GM12878 (cell line): ENCODE measurements around the gene RDH5. TPM values are rescaled to one million over a fixed set of nuclear protein-coding genes. Genes with fewer than 3 reads are reported as not detected.

Experiments used
- BACH1 ChIP-seq: fragments of 450-650 bp; IDR thresholded peaks from 2 replicates; pipeline ENCODE4 v1.6.1; 2017; ENCODE audit warnings: mild to moderate bottlenecking, borderline replicate concordance
- FOS ChIP-seq: IDR thresholded peaks from 3 replicates; pipeline ENCODE4 v1.6.1; 2011; ENCODE audit warnings: borderline replicate concordance; ENCODE audit not compliant: insufficient read length; ENCODE audit errors: extremely low read depth
- KLF5 ChIP-seq: fragments of 450-650 bp; IDR thresholded peaks from 2 replicates; pipeline ENCODE4 v1.6.1; 2014; ENCODE audit warnings: mild to moderate bottlenecking; ENCODE audit not compliant: partially characterized antibody
- RB1 ChIP-seq: fragments of 450-650 bp; formaldehyde crosslinking; IDR thresholded peaks from 2 replicates; pipeline ENCODE4 v1.6.1; 2017; ENCODE audit warnings: mild to moderate bottlenecking, borderline replicate concordance
- RELA ChIP-seq: fragments of 450-650 bp; IDR thresholded peaks from 2 replicates; pipeline ENCODE4 v1.8.0; 2014; ENCODE audit warnings: borderline replicate concordance; ENCODE audit not compliant: partially characterized antibody
- SPI1 ChIP-seq: IDR thresholded peaks from 2 replicates; pipeline ENCODE4 v1.6.1; 2011; ENCODE audit warnings: low read depth, mild to moderate bottlenecking, low read length, moderate library complexity, borderline replicate concordance; ENCODE audit not compliant: insufficient read depth
- SRF ChIP-seq, 2 experiments: IDR thresholded peaks; 2 replicates each; pipeline ENCODE4 v1.6.1; 2011; ENCODE audit warnings: low read depth in 2 of 2, low read length in 2 of 2, mild to moderate bottlenecking in 1 of 2, moderate library complexity in 1 of 2
- TCF12 ChIP-seq: IDR thresholded peaks from 2 replicates; pipeline ENCODE4 v1.6.1; 2011; ENCODE audit warnings: low read depth, mild to moderate bottlenecking, low read length
- polyA plus RNA-seq, 11 experiments: library from polyadenylated mRNA; depleted of rRNA in 4 of 11; unstranded in 6 of 11; stranded (reverse) in 5 of 11; fragments of >200 nt; fragmentation: Nextera tagmentation in 4 of 11; fragmentation: Illumina TruSeq in 1 of 11; extraction: Ambion mirVana in 4 of 11; extraction: Trizol in 1 of 11; gene quantifications; 1 replicate in 1 of 11; 2 replicates in 10 of 11; pipeline versions ENCODE4 v1.2.1 to v1.2.3, GENCODE V29; 2011 to 2016; ENCODE audit warnings: inconsistent platforms in 2 of 11, missing spikeins in 2 of 11, low read depth in 1 of 11
- total RNA-seq, 4 experiments: library from RNA; depleted of rRNA in 3 of 4; stranded (reverse); fragments of >200 nt in 3 of 4; fragmentation: Illumina TruSeq in 1 of 4; extraction: Trizol in 1 of 4; gene quantifications; 2 replicates each; pipeline versions ENCODE4 v1.2.1 to v1.2.3, GENCODE V29; 2013 to 2021
- TF ChIP-seq, protein P1 (sequence below): fragments of 450-650 bp; IDR thresholded peaks from 2 replicates; pipeline ENCODE4 v1.6.1; 2016; ENCODE audit warnings: mild to moderate bottlenecking
- TF ChIP-seq, protein P2 (sequence below): fragments of 450-650 bp; IDR thresholded peaks from 2 replicates; pipeline ENCODE4 v1.6.1; 2017; ENCODE audit warnings: mild to moderate bottlenecking
- TF ChIP-seq, protein P3 (sequence below): fragments of 450-650 bp; IDR thresholded peaks from 2 replicates; pipeline ENCODE4 v1.6.1; 2017; ENCODE audit warnings: mild to moderate bottlenecking, moderate library complexity

Gene RDH5
- total and polyA plus RNA-seq, 10 of the 15 experiments (the other 5 are each of a cell fraction or from before 2014, with no cell fraction given): 2.6 to 11.6 (median 7.3) TPM

DNA sequence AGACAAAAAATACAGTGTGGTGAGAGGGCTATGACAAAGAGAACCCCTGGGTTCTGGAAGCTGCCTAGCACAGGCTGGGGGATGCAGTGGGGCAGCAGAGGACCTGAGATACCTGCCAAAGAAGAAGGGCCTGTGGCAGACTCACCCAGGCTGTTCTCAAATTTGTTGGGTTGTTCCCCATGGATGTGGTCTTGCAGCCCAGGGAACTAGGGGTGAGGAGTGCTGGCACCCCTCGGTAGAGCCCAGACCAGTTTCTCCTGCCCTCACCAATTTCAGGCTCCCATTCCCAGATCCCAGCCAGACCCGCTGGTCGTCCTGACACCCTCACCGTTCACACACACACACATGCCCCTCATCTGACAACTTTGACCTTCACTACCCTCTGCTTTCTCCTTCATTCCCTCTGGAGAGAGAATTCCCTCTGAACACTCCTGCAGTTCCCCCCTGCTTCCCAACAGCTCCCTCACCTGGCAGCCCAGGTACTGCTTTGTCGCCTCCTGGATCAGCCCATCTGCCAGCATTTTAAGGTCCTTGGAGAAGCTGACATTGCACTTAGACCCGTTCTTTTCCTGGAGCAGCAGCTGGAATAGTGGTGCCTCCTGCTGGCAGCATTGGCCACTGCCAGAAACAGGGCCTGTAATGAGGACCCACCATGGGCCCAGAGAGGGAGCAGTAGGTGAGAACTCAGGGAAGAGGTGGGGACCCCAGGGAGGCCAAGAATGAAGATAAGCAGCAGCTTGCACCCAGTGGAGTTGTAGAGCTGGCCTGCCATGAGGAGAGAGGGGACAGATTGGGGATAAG lies 16.8 kb downstream of the RDH5 start (continued):
- TF ChIP-seq, protein P1, sequence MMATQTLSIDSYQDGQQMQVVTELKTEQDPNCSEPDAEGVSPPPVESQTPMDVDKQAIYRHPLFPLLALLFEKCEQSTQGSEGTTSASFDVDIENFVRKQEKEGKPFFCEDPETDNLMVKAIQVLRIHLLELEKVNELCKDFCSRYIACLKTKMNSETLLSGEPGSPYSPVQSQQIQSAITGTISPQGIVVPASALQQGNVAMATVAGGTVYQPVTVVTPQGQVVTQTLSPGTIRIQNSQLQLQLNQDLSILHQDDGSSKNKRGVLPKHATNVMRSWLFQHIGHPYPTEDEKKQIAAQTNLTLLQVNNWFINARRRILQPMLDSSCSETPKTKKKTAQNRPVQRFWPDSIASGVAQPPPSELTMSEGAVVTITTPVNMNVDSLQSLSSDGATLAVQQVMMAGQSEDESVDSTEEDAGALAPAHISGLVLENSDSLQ: no peak
- TF ChIP-seq, protein P2, sequence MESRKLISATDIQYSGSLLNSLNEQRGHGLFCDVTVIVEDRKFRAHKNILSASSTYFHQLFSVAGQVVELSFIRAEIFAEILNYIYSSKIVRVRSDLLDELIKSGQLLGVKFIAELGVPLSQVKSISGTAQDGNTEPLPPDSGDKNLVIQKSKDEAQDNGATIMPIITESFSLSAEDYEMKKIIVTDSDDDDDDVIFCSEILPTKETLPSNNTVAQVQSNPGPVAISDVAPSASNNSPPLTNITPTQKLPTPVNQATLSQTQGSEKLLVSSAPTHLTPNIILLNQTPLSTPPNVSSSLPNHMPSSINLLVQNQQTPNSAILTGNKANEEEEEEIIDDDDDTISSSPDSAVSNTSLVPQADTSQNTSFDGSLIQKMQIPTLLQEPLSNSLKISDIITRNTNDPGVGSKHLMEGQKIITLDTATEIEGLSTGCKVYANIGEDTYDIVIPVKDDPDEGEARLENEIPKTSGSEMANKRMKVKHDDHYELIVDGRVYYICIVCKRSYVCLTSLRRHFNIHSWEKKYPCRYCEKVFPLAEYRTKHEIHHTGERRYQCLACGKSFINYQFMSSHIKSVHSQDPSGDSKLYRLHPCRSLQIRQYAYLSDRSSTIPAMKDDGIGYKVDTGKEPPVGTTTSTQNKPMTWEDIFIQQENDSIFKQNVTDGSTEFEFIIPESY: no peak
- TF ChIP-seq RELA: peak; percentile 36
- TF ChIP-seq SPI1: no peak
- no peak for TF ChIP-seq KLF5
- 0 out of 4 replicates have a peak, but pooled peaks of 1 of the 2 experiments have one; percentile 14 for TF ChIP-seq SRF (IDR thresholded peaks at IDR 0.05; ENCODE audit: low read depth in 2 of 2, low read length in 2 of 2)
- peak; percentile 51; the same call in 1 of the 2 replicates for TF ChIP-seq TCF12
- TF ChIP-seq, protein P3, sequence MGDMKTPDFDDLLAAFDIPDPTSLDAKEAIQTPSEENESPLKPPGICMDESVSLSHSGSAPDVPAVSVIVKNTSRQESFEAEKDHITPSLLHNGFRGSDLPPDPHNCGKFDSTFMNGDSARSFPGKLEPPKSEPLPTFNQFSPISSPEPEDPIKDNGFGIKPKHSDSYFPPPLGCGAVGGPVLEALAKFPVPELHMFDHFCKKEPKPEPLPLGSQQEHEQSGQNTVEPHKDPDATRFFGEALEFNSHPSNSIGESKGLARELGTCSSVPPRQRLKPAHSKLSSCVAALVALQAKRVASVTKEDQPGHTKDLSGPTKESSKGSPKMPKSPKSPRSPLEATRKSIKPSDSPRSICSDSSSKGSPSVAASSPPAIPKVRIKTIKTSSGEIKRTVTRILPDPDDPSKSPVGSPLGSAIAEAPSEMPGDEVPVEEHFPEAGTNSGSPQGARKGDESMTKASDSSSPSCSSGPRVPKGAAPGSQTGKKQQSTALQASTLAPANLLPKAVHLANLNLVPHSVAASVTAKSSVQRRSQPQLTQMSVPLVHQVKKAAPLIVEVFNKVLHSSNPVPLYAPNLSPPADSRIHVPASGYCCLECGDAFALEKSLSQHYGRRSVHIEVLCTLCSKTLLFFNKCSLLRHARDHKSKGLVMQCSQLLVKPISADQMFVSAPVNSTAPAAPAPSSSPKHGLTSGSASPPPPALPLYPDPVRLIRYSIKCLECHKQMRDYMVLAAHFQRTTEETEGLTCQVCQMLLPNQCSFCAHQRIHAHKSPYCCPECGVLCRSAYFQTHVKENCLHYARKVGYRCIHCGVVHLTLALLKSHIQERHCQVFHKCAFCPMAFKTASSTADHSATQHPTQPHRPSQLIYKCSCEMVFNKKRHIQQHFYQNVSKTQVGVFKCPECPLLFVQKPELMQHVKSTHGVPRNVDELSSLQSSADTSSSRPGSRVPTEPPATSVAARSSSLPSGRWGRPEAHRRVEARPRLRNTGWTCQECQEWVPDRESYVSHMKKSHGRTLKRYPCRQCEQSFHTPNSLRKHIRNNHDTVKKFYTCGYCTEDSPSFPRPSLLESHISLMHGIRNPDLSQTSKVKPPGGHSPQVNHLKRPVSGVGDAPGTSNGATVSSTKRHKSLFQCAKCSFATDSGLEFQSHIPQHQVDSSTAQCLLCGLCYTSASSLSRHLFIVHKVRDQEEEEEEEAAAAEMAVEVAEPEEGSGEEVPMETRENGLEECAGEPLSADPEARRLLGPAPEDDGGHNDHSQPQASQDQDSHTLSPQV: no peak
- TF ChIP-seq FOS: no peak
- TF ChIP-seq RB1: peak; percentile 52; the same call in 1 of the 2 replicates
- TF ChIP-seq BACH1: no peak
- TF ChIP-seq, all 136 proteins: peak for 16
